Activated naive CD4-positive, alpha-beta T cell treated with anti-CD3 and anti-CD28 coated beads for 36 hours (primary cell): ENCODE data around the gene UGT1A1. TPM values are rescaled to one million over a fixed set of nuclear protein-coding genes. Genes with fewer than 3 reads are reported as not detected.

Experiments used
- CTCF ChIA-PET: fragments of 350-600 bp; sonication (Branson Sonifier 250); formaldehyde crosslinking; loops from one replicate; lab custom pipeline; 2021; ENCODE audit warnings: antibody characterized with exemption; lab: Charles Lee
- DNase-seq: peaks from one replicate; pipeline ENCODE4 v3.0.0-alpha.2; 2020
- H3K27ac Mint-ChIP-seq: one replicate; pipeline ENCODE4 v1.8.0; 2021; ENCODE audit warnings: mild to moderate bottlenecking, mixed read lengths
- H3K27me3 Mint-ChIP-seq: one replicate; pipeline ENCODE4 v1.8.0; 2021; ENCODE audit warnings: low read depth, mixed read lengths
- H3K36me3 Mint-ChIP-seq: one replicate; pipeline ENCODE4 v1.8.0; 2021; ENCODE audit warnings: low read depth, mixed read lengths
- H3K4me1 Mint-ChIP-seq: one replicate; pipeline ENCODE4 v1.8.0; 2021; ENCODE audit warnings: low read depth, mixed read lengths
- H3K4me3 Mint-ChIP-seq: one replicate; pipeline ENCODE4 v1.8.0; 2021; ENCODE audit warnings: mild to moderate bottlenecking, moderate library complexity, mixed read lengths
- H3K9me3 Mint-ChIP-seq: one replicate; pipeline ENCODE4 v1.8.0; 2021; ENCODE audit warnings: mixed read lengths
- intact Hi-C: fragments of 100-400 bp; cut with micrococcal nuclease; formaldehyde crosslinking; loops from one replicate; pipeline ENCODE4 v1.15.1; 2023
- total RNA-seq, 2 experiments: library from RNA; stranded (reverse); gene quantifications; one replicate each; pipeline ENCODE4 v1.2.3, GENCODE V29; 2021

Gene UGT1A1
- total RNA-seq, 2 experiments from 2014 or later = not detected

DNA sequence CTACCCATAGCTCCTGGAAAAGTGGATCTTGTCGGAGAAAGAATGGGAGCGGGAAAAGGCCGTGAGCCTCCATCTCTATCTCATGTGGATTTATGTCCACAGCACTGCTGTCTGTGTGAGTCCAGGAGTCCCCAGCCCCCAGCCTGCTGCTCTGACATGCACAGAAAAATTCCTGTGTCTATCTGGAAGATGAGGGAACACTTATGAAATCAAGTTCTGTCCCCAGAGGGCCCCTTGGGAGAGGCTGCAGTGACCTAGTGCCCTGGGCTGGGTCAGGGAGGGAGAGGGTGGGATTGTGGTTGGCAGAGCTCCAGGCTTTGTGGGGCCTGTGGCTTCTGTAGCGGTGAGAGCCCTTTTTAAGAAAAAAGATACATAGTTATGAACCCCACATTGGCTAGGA is 56.7 kb downstream of the UGT1A1 start:
- Mint-ChIP-seq H3K27me3 (no peaks in the 10 kb centered on the region), H3K4me1 (no peaks in the 10 kb centered on the region), H3K4me3 (no peak overlapping the region), H3K36me3 (no peaks in the 10 kb centered on the region), H3K9me3 (no peaks in the 10 kb centered on the region), H3K27ac (no peak overlapping the region)
- DNase-seq = no peak
- intact Hi-C loops = no loop called here
- CTCF ChIA-PET = no interaction called here

- H3K4me1 Mint-ChIP-seq = no peaks in the 10 kb centered on the region
- no peak overlapping the region for H3K27ac Mint-ChIP-seq
- CTCF ChIA-PET = no interaction called here
- no peak for DNase-seq
- H3K4me3 Mint-ChIP-seq = no peak overlapping the region
- intact Hi-C loops = no loop called here
- H3K27me3 Mint-ChIP-seq = no peaks in the 10 kb centered on the region
- no peaks in the 10 kb centered on the region for H3K36me3 Mint-ChIP-seq
- H3K9me3 Mint-ChIP-seq = no peaks in the 10 kb centered on the region
Observed at GRCh38 chr2:233817361-233817911, 57.4 kb downstream of the UGT1A1 start.

DNA sequence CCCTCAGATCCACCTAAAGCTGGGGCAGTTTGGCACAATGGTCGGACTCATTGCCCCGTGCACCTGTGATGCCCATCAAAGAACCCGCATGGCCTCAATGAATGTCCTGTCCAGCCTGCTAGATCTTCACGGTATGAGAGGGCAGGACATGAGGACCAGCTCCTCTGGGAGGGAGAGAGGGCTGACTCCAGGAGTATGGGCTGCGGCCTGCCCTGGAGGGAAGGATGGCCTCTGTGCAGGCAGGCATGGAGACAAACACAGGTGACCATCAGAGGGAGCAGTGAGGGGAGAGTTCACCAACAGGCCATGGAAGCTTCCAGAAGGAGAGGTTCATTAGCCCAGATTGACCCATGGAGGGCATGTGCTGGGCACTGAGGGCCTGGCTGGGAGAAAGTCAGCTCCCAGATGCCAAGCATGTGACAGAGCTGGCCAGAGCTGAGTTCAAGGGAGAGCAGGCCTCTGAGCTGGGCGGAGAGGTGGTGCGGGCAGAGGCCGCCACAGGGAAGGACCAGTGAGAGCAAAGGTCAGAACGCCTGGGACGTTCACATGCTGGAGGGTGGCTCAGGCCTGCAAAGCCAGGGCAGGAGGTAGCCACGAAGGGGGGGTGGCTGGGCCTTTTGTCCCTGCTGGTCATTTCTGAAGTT is 58.0 kb downstream of the UGT1A1 start:
- intact Hi-C loops = no loop called here
- no peak overlapping the region for H3K27ac Mint-ChIP-seq
- no peaks in the 10 kb centered on the region for H3K27me3 Mint-ChIP-seq
- CTCF ChIA-PET = no interaction called here
- DNase-seq = no peak
- H3K4me3 Mint-ChIP-seq = no peak overlapping the region
- H3K4me1 Mint-ChIP-seq = no peaks in the 10 kb centered on the region
- H3K9me3 Mint-ChIP-seq = no peaks in the 10 kb centered on the region
- H3K36me3 Mint-ChIP-seq = no peaks in the 10 kb centered on the region

- H3K36me3 Mint-ChIP-seq = no peaks in the 10 kb centered on the region
- no peak for DNase-seq
- no peaks in the 10 kb centered on the region for H3K9me3 Mint-ChIP-seq
- no peak overlapping the region for H3K4me3 Mint-ChIP-seq
- CTCF ChIA-PET = no interaction called here
- no peaks in the 10 kb centered on the region for H3K4me1 Mint-ChIP-seq
- intact Hi-C loops = no loop called here
- H3K27me3 Mint-ChIP-seq = no peaks in the 10 kb centered on the region
- no peak overlapping the region for H3K27ac Mint-ChIP-seq
Observed at GRCh38 chr2:233818639-233819621, 58.9 kb downstream of the UGT1A1 start.

DNA sequence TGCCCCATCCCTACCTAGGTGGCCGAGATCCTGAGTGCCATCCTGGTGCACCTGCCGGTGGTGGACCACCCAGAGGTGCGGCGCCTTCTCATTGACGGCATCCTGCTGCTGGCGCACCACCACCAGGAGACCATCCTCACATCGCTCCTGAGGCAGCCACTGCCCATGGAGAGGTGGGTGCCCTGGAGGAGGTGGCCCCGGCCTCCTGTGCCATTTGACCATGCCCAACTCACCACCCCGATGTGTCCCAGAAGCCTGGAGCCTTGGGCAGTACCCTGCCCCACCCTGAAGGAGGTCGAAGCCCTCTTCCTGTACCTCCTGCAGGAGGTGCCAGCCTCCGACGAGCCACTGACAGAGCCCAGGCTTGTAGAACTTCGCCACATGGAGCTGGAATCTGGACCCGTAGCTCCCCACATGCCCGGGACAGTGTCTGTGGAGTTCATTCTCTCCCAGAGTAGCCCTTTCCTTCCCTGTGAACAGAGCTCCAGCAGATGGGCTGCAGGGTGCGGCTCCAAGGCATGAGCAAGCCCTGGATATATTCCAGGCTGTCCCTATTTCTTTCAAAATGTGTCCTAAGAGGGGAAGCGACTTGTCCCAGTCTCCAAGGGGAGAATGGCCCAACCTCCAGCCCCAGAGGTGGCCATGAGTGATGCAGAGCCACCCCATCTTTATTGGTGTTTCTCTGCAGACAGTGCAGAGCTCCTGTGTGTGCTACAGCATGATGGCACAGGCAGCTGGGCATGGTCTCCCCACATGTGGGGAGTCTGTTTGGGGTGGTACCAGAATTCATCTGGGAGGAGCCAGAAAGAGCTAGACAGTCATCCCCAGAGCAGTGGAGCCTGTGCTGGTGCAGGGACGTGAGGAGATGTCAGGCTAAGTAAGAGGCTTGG is 60.1 kb downstream of the UGT1A1 start:
- H3K4me3 Mint-ChIP-seq = no peak overlapping the region
- H3K36me3 Mint-ChIP-seq = no peaks in the 10 kb centered on the region
- H3K4me1 Mint-ChIP-seq = no peaks in the 10 kb centered on the region
- no peaks in the 10 kb centered on the region for H3K9me3 Mint-ChIP-seq
- no peak for DNase-seq
- intact Hi-C loops = no loop called here
- no peaks in the 10 kb centered on the region for H3K27me3 Mint-ChIP-seq
- CTCF ChIA-PET = interaction anchor here (0.7 kb wide), 1 partner anchor 1001 kb away, joined by 3 read pairs; no protein-coding TSS in a partner anchor
- no peak overlapping the region for H3K27ac Mint-ChIP-seq

DNA sequence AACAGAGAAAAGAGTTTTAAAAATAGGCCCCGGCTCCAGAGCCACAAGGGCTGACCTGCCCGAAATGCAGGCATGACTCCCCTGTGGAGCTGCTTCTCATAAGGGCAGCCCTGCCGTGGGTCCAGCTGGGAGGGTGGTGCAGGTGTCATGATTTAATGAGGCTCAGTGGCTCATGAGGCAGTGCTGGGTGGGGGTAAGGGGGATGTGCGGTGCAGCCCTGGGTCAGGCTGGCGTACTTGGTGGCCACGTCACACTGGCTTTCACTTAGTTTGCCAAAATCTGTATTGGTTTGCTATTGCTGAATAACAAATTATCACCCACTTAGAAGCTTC is 60.7 kb downstream of the UGT1A1 start:
- Mint-ChIP-seq H3K4me3 (no peak overlapping the region), H3K4me1 (no peaks in the 10 kb centered on the region)
- intact Hi-C loops = no loop called here

GRCh38 chr2:233821196-233821595 is 61.1 kb downstream of the UGT1A1 start:
- CTCF ChIA-PET = no interaction called here
- H3K27me3 Mint-ChIP-seq = no peaks in the 10 kb centered on the region
- DNase-seq = no peak
- intact Hi-C loops = no loop called here
- no peak overlapping the region for H3K4me3 Mint-ChIP-seq
- H3K4me1 Mint-ChIP-seq = no peaks in the 10 kb centered on the region
- H3K27ac Mint-ChIP-seq = no peak overlapping the region
- no peaks in the 10 kb centered on the region for H3K36me3 Mint-ChIP-seq
- no peaks in the 10 kb centered on the region for H3K9me3 Mint-ChIP-seq

More for the DNA sequence above, 60.7 kb downstream of the UGT1A1 start:
- H3K36me3 Mint-ChIP-seq = no peaks in the 10 kb centered on the region
- no peak for DNase-seq
- H3K27ac Mint-ChIP-seq = no peak overlapping the region
- CTCF ChIA-PET = interaction anchor here (0.7 kb wide), 1 partner anchor 1002 kb away, joined by 3 read pairs; no protein-coding TSS in a partner anchor
- no peaks in the 10 kb centered on the region for H3K9me3 Mint-ChIP-seq
- no peaks in the 10 kb centered on the region for H3K27me3 Mint-ChIP-seq

DNA sequence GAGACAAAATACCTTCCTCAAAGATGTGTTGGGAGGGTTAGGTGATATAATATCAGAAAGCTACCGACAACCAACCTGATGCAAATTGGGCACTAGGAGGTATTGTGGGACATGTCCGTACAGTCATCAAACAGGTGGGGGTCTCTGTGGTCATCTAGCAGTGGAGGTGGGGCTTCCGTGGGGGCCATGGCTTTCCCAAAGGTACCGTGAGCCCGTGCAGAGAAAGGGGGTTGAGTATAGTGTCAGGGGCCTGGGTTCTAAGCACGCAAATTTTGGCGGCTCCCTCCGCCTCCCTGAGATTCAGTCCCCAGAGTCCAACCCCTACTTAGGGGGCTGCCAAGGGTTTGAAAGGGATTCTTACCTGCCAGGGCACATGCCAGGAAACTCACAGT is 61.6 kb downstream of the UGT1A1 start:
- H3K9me3 Mint-ChIP-seq = no peaks in the 10 kb centered on the region
- intact Hi-C loops = no loop called here
- no peak for DNase-seq
- H3K27ac Mint-ChIP-seq = no peak overlapping the region
- no peak overlapping the region for H3K4me3 Mint-ChIP-seq
- H3K27me3 Mint-ChIP-seq = no peaks in the 10 kb centered on the region
- H3K4me1 Mint-ChIP-seq = no peaks in the 10 kb centered on the region
- CTCF ChIA-PET = no interaction called here
- H3K36me3 Mint-ChIP-seq = no peaks in the 10 kb centered on the region

GRCh38 chr2:233822101-233822771 is 62.2 kb downstream of the UGT1A1 start:
- no peak overlapping the region for H3K4me3 Mint-ChIP-seq
- no peak overlapping the region for H3K27ac Mint-ChIP-seq
- H3K4me1 Mint-ChIP-seq = no peaks in the 10 kb centered on the region
- H3K27me3 Mint-ChIP-seq = no peaks in the 10 kb centered on the region
- H3K36me3 Mint-ChIP-seq = no peaks in the 10 kb centered on the region
- intact Hi-C loops = no loop called here
- DNase-seq = no peak
- H3K9me3 Mint-ChIP-seq = no peaks in the 10 kb centered on the region
- CTCF ChIA-PET = no interaction called here
